ENCODE results near the gene CBLB.

CBLB gene

DNA sequence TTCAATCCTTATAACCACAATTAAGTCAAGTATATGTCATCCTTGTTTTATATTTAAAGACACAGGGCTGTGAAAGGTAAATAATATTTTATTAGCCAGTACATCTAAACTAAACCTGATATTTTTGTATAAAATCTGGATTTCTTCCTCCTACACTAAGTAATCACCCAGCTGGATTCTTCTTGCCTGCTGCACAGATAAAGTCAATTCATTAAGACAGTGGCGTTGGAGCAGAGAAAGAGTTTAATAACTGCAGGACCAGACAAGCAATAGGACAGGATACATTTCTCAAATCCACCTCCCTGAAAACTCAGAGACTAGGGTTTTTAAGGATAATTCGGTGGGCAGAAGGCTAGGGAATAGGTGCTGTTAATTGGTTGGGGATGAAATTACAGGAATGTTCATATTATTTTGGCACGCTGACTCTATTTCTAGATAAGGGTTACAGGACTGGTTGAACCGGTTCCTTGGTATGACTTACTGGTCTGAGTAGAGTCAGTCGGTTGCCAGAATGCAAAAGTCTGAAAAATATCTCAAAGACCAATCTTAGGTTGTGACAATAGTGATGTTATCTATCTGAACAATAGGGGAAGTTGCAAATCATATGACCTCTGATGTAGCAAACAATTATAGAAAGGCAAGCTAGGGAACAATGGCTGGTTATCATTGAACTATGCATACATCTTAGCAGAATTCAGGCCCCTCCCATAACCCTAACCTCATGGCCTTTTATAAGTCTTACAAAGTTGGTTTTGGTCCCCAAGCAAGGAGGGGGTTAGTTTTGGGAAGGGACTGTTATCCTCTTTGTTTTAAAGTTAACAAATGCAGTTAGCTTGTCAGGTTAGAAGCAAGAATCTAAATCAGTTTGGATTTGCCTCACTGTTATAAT, 257.3 kb downstream of the CBLB start:
- H3K4me3 ChIP-seq (ENCODE audit: low read depth, low read length), result no peak overlapping the region
- DNase-seq (ENCODE audit: low read depth), result no peak
- no peak for TF ChIP-seq CTCF (IDR thresholded peaks at IDR 0.05; ENCODE audit: low read depth, low read length, missing control alignments)

- no peak overlapping the region for H3K4me3 ChIP-seq (ENCODE audit: low read depth, low read length)
- no peak for DNase-seq (ENCODE audit: low read depth)
- no peak for TF ChIP-seq CTCF (IDR thresholded peaks at IDR 0.05; ENCODE audit: low read depth, low read length, missing control alignments)
Observed at GRCh38 chr3:105610473-105610872, 258.3 kb downstream of the CBLB start.

GRCh38 chr3:105608623-105609022, 260.2 kb downstream of the CBLB start:
- no peak for DNase-seq (ENCODE audit: low read depth)
- H3K4me3 ChIP-seq (ENCODE audit: low read depth, low read length), result no peak overlapping the region

DNA sequence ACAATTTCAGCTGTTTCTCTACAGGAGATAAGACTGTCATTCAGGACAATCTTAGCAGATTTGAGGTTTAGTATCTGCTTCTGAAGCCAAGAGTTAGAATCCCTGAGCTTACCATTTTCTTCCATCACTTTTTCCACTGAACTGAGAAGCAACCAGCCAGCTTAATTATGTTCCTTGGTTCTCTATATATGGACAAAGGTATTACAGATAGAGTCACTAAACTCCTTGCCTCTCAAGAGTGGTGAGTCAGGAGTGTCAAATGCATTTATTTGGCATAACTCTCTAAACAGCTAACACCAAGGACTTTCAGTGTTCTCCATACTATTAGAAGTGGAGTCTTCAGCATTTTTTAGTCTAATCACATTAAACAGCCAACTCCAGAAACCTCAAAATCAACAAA, 262.8 kb downstream of the CBLB start:
- no peak overlapping the region for H3K4me3 ChIP-seq (ENCODE audit: low read depth, low read length)
- DNase-seq (ENCODE audit: low read depth), result no peak
- no peak for TF ChIP-seq CTCF (IDR thresholded peaks at IDR 0.05; ENCODE audit: low read depth, low read length, missing control alignments)

More at GRCh38 chr3:105608623-105609022, 260.2 kb downstream of the CBLB start:
- TF ChIP-seq CTCF (IDR thresholded peaks at IDR 0.05; ENCODE audit: low read depth, low read length, missing control alignments), result no peak

Data from GM12864 (cell line).